CD4-positive, alpha-beta memory T cell (primary cell): Measurements from ENCODE around the gene MNAT1. TPM values are rescaled to one million over a fixed set of nuclear protein-coding genes. Genes with fewer than 3 reads are reported as not detected.

Experiments used
- CTCF ChIA-PET: fragments of 350-600 bp; sonication (Branson Sonifier 250); formaldehyde crosslinking; loops from one replicate; lab custom pipeline; 2021; ENCODE audit warnings: inconsistent platforms; ENCODE audit not compliant: partially characterized antibody; lab: Charles Lee
- POLR2A ChIA-PET: fragments of 350-600 bp; sonication (Branson Sonifier 250); formaldehyde crosslinking; loops from one replicate; lab custom pipeline; 2021; ENCODE audit not compliant: partially characterized antibody; lab: Charles Lee
- DNase-seq, 5 donors: peaks; one replicate each; pipeline versions ENCODE4 v3.0.0 to v3.0.0-alpha.2; 2020 to 2022; ENCODE audit warnings: mixed read lengths in 1 of 5
- H3K27ac ChIP-seq: one replicate; pipeline ENCODE4 v1.7.0; 2013; ENCODE audit warnings: low read depth, low read length
- H3K27me3 ChIP-seq: 2 replicates; pipeline ENCODE4 v1.7.0; 2013; ENCODE audit warnings: mild to moderate bottlenecking, low read length, moderate library complexity; ENCODE audit not compliant: insufficient read depth
- H3K36me3 ChIP-seq: 2 replicates; pipeline ENCODE4 v1.7.0; 2013; ENCODE audit warnings: mild to moderate bottlenecking, low read length, moderate library complexity; ENCODE audit not compliant: insufficient read depth
- H3K4me1 ChIP-seq: 2 replicates; pipeline ENCODE4 v1.7.0; 2013; ENCODE audit warnings: mild to moderate bottlenecking, low read length, moderate library complexity; ENCODE audit not compliant: insufficient read depth
- H3K4me3 ChIP-seq, 2 donors: one replicate each; pipeline ENCODE4 v1.7.0; 2013; ENCODE audit warnings: low read length in 2 of 2, mild to moderate bottlenecking in 1 of 2
- H3K9me3 ChIP-seq, 2 donors: one replicate each; pipeline ENCODE4 v1.7.0; 2013; ENCODE audit warnings: low read length in 2 of 2, control low read depth in 1 of 2; ENCODE audit not compliant: control insufficient read depth in 1 of 2
- H3K27ac Mint-ChIP-seq, 7 donors: one replicate each; pipeline ENCODE4 v1.8.0; 2020 to 2021; ENCODE audit warnings: mixed read lengths in 7 of 7, mild to moderate bottlenecking in 6 of 7, inconsistent platforms in 3 of 7, moderate library complexity in 3 of 7
- H3K27me3 Mint-ChIP-seq, 2 donors: one replicate each; pipeline ENCODE4 v1.8.0; 2020 to 2021; ENCODE audit warnings: mixed read lengths in 2 of 2
- H3K36me3 Mint-ChIP-seq, 2 donors: one replicate each; pipeline ENCODE4 v1.8.0; 2020 to 2021; ENCODE audit warnings: mixed read lengths in 2 of 2, inconsistent platforms in 1 of 2, mild to moderate bottlenecking in 1 of 2
- H3K4me1 Mint-ChIP-seq, 4 donors: one replicate each; pipeline ENCODE4 v1.8.0; 2020 to 2021; ENCODE audit warnings: mixed read lengths in 4 of 4, mild to moderate bottlenecking in 1 of 4
- H3K4me3 Mint-ChIP-seq, 8 donors: one replicate each; pipeline ENCODE4 v1.8.0; 2020 to 2021; ENCODE audit warnings: mixed read lengths in 8 of 8, mild to moderate bottlenecking in 7 of 8, moderate library complexity in 6 of 8, inconsistent platforms in 3 of 8
- H3K9me3 Mint-ChIP-seq, 8 donors: one replicate each; pipeline ENCODE4 v1.8.0; 2020 to 2021; ENCODE audit warnings: mixed read lengths in 8 of 8, mild to moderate bottlenecking in 5 of 8, inconsistent platforms in 3 of 8, moderate library complexity in 1 of 8
- intact Hi-C: fragments of 100-400 bp; cut with micrococcal nuclease; formaldehyde crosslinking; loops from one replicate; pipeline ENCODE4 v1.15.1; 2023
- polyA plus RNA-seq, 2 donors: library from polyadenylated mRNA; unstranded; fragments of 300-500 nt; fragmentation: Illumina TruSeq; gene quantifications; one replicate each; pipeline ENCODE4 v1.2.3, GENCODE V29; 2021
- total RNA-seq, 2 experiments: library from RNA; stranded (reverse); gene quantifications; one replicate each; pipeline ENCODE4 v1.2.3, GENCODE V29; 2021

The MNAT1 gene
- total and polyA plus RNA-seq, 4 experiments from 2014 or later, result 12.6 to 28.7 (median 16.0) TPM

DNA sequence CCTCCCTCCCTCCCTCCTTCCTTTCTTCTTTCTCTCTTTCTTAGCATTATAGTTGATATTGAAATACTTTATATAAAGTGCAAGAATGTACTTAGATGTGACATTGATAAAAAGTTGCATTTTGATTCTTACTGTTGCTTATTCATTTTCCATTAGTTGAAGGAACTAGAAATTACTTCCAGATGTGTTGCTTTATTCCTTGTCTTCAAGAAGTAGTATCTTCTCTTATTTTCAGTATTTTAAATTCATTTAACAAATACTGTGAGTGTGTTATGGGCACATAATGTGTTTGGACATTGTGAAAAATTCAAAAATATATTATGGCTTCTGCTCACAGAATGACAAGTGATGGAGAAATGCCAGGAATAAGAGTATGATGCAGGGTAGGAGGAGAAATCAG, 200.8 kb downstream of the MNAT1 start:
- Mint-ChIP-seq H3K36me3 (peaks cover 4 to 19% of the 10 kb centered on the region in 2 donors), H3K4me1 (peaks cover 0 to 4% (median 0%) of the 10 kb centered on the region in 4 donors), H3K27me3 (no peaks in the 10 kb centered on the region), H3K9me3 (peaks cover 0 to 5% (median under 1%) of the 10 kb centered on the region in 8 donors), H3K4me3 (no peak overlapping the region), H3K27ac (no peak overlapping the region)
- Histone ChIP-seq H3K9me3 (no peaks in the 10 kb centered on the region), H3K27ac (no peak overlapping the region), H3K4me1 (no peaks in the 10 kb centered on the region), H3K27me3 (no peaks in the 10 kb centered on the region), H3K36me3 (no peaks in the 10 kb centered on the region), H3K4me3 (no peak overlapping the region)
- ChIA-PET POLR2A (no interaction called here), CTCF (no interaction called here)
- no peak for DNase-seq
- intact Hi-C loops, result no loop called here

DNA sequence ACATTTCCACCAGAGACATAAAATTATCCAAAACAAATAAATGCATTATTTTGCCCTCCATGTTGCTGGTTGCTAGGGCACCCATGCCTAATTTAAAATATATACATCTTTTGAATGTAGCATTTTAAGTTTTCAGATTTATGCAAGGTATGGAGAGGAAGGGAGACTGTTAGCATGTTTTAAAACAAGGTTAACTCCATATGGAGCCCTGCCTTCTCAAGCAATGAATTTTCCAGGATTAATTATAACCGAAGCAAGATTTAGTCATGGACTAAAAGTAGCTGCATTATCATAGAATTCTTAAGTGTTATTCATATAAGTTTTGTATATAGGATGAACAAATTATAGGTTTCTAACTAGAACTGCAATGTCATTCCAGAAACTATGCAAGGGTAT, 209.1 kb downstream of the MNAT1 start:
- Histone ChIP-seq H3K27ac (no peak overlapping the region), H3K9me3 (no peaks in the 10 kb centered on the region), H3K36me3 (no peaks in the 10 kb centered on the region), H3K27me3 (no peaks in the 10 kb centered on the region), H3K4me1 (no peaks in the 10 kb centered on the region), H3K4me3 (no peak overlapping the region)
- CTCF ChIA-PET, result interaction anchor here (0.6 kb wide), 1 partner anchor 109 kb away, joined by 3 read pairs; no protein-coding TSS in a partner anchor
- H3K9me3 Mint-ChIP-seq, result peaks cover 0 to 4% (median 0%) of the 10 kb centered on the region in 8 donors
- POLR2A ChIA-PET, result no interaction called here
- H3K36me3 Mint-ChIP-seq, result peaks cover 6 to 20% of the 10 kb centered on the region in 2 donors
- no peak overlapping the region for H3K27ac Mint-ChIP-seq
- no peak for DNase-seq
- peaks cover 0 to 2% (median under 1%) of the 10 kb centered on the region in 4 donors for H3K4me1 Mint-ChIP-seq
- intact Hi-C loops, result no loop called here
- H3K27me3 Mint-ChIP-seq, result no peaks in the 10 kb centered on the region
- H3K4me3 Mint-ChIP-seq, result no peak overlapping the region

DNA sequence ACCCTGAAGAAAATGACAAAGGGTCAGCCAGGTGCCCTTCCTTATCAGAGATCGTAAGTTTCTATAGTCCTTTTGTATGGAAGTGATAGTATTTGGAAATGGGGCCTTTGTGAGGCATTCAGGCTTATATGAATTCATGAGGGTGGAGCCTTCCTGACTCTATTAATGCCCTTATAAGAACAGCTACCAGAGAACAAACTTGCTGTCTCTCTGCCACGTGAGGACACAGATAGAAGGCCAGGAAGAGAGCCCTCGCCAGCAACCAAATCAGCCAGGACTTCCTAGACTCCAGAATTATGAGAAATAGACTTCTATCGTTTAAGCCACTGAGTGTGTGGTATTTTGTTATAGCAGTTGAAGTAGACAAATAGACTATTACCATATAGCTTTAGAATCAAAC, 209.6 kb downstream of the MNAT1 start:
- Histone ChIP-seq H3K27me3 (no peaks in the 10 kb centered on the region), H3K36me3 (no peaks in the 10 kb centered on the region), H3K4me3 (no peak overlapping the region), H3K4me1 (no peaks in the 10 kb centered on the region), H3K9me3 (no peaks in the 10 kb centered on the region), H3K27ac (no peak overlapping the region)
- Mint-ChIP-seq H3K4me1 (peaks cover 0 to 1% (median under 1%) of the 10 kb centered on the region in 4 donors), H3K36me3 (peaks cover 6 to 19% of the 10 kb centered on the region in 2 donors), H3K4me3 (no peak overlapping the region), H3K9me3 (peaks cover 0 to 4% (median 0%) of the 10 kb centered on the region in 8 donors), H3K27me3 (no peaks in the 10 kb centered on the region), H3K27ac (no peak overlapping the region)
- intact Hi-C loops, result no loop called here
- CTCF ChIA-PET, result no interaction called here
- no peak for DNase-seq
- POLR2A ChIA-PET, result no interaction called here

DNA sequence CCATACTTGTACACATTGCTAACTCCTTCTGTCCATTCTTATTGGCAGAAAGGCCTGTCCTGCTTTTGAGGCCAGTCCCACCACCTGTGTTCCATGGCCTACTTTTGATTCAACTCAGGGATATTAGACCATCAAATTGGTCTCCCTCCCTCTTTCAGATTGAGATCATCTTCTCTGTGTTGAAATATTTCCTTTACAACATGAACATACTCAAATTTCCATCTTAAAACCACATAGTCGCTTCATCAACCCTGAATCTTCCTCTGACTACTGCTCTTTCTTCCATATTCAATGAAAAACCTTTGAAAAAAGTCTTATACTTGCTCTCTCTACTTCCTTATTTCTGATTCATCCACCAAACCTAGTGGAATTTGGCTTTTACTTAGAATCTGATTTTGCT, 211.4 kb downstream of the MNAT1 start:
- Mint-ChIP-seq H3K9me3 (peaks cover 0 to 3% (median 0%) of the 10 kb centered on the region in 8 donors), H3K4me3 (no peak overlapping the region), H3K27me3 (no peaks in the 10 kb centered on the region), H3K4me1 (peaks cover 0 to 1% (median 0%) of the 10 kb centered on the region in 4 donors), H3K27ac (no peak overlapping the region), H3K36me3 (peaks cover 6 to 21% of the 10 kb centered on the region in 2 donors)
- Histone ChIP-seq H3K27ac (no peak overlapping the region), H3K4me3 (no peak overlapping the region), H3K36me3 (no peaks in the 10 kb centered on the region), H3K27me3 (no peaks in the 10 kb centered on the region), H3K4me1 (no peaks in the 10 kb centered on the region), H3K9me3 (no peaks in the 10 kb centered on the region)
- intact Hi-C loops, result no loop called here
- ChIA-PET POLR2A (no interaction called here), CTCF (no interaction called here)
- DNase-seq, result no peak

DNA sequence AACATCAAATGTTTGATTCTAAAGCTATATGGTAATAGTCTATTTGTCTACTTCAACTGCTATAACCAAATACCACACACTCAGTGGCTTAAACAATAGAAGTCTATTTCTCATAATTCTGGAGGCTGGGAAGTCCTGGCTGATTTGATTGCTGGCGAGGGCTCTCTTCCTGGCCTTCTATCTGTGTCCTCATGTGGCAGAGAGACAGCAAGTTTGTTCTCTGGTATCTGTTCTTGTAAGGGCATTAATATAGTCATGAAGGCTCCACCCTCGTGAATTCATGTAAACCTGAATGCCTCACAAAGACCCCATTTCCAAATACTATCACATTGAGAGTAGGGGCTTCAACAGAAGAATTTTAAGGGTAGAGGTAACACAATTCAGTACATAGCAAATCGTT, 212.2 kb downstream of the MNAT1 start:
- Histone ChIP-seq H3K4me1 (no peaks in the 10 kb centered on the region), H3K27ac (no peak overlapping the region), H3K4me3 (no peak overlapping the region), H3K27me3 (no peaks in the 10 kb centered on the region), H3K36me3 (no peaks in the 10 kb centered on the region), H3K9me3 (no peaks in the 10 kb centered on the region)
- Mint-ChIP-seq H3K36me3 (peaks cover 6 to 16% of the 10 kb centered on the region in 2 donors), H3K4me1 (peaks cover 0 to 1% (median 0%) of the 10 kb centered on the region in 4 donors), H3K27ac (no peak overlapping the region), H3K27me3 (no peaks in the 10 kb centered on the region), H3K4me3 (no peak overlapping the region), H3K9me3 (peaks cover 0 to 3% (median 0%) of the 10 kb centered on the region in 8 donors)
- intact Hi-C loops, result no loop called here
- DNase-seq, result no peak
- POLR2A ChIA-PET, result no interaction called here
- CTCF ChIA-PET, result interaction anchor here (0.5 kb wide), 1 partner anchor 132 kb away, joined by 3 read pairs; no protein-coding TSS in a partner anchor

DNA sequence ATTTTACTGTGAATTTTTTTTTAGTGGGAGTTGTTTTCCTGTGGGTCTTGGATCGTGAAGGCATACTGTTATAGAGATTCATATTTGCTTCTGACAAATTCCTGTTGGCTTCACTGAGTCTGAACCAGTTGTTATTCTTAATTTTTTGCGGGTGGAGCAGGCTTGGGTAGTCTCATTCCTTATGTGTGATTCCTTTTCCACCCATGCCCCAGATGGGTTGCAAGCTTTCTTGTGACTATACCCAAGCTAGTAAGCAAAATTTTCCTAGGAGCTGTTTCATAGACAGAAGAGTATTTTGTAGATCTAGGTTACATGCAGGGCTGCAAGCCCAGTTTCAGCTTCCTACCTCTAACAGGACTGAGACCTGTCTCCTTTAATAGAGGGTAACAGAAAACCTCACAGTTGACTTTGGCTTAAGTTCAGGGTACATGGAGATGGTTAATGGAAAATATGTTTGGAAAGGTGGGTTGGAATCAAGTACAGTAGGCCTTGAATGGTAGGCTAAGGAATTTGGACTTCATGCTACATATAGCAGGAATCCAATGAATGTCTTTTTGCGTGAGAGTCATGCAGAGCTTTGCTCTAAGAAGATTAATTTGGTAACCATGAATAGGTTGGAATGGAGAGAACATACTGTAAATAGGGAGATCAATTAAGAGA, 217.3 kb downstream of the MNAT1 start:
- Mint-ChIP-seq H3K4me3 (no peak overlapping the region), H3K9me3 (peaks cover 4 to 24% (median 20%) of the 10 kb centered on the region in 8 donors), H3K27me3 (no peaks in the 10 kb centered on the region), H3K4me1 (no peaks in the 10 kb centered on the region), H3K27ac (no peak overlapping the region), H3K36me3 (peaks cover 22 to 25% of the 10 kb centered on the region in 2 donors)
- ChIA-PET POLR2A (no interaction called here), CTCF (no interaction called here)
- no peaks in the 10 kb centered on the region for H3K9me3 ChIP-seq
- no peaks in the 10 kb centered on the region for H3K27me3 ChIP-seq
- no peak for DNase-seq
- no peak overlapping the region for H3K27ac ChIP-seq
- no peak overlapping the region for H3K4me3 ChIP-seq
- H3K36me3 ChIP-seq, result no peaks in the 10 kb centered on the region
- intact Hi-C loops, result no loop called here
- H3K4me1 ChIP-seq, result no peaks in the 10 kb centered on the region

DNA sequence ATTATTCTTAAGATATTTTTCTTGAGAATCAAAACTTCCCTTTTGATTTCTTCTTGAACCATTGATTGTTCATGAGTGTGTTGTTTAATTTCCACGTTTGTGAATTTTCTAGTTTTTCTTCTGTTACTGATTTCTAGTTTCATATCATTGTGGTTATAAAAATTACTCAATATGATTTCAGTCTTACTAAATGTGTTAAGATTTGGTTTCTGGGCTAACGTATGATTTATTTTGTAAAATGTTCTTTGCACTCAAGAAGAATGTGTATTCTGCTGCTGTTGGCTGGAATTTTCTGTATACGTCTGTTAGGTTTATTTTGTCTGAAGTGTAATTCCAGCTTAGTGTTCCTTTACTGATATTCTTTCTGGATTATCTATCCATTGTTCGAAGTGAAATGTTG, 221.6 kb downstream of the MNAT1 start:
- H3K4me1 ChIP-seq, result no peaks in the 10 kb centered on the region
- no peaks in the 10 kb centered on the region for H3K36me3 ChIP-seq
- CTCF ChIA-PET, result no interaction called here
- H3K27ac Mint-ChIP-seq, result no peak overlapping the region
- H3K4me1 Mint-ChIP-seq, result peaks cover 0 to 2% (median 0%) of the 10 kb centered on the region in 4 donors
- peaks cover 40 to 49% of the 10 kb centered on the region in 2 donors for H3K36me3 Mint-ChIP-seq
- POLR2A ChIA-PET, result no interaction called here
- DNase-seq, result no peak
- no peak overlapping the region for H3K4me3 Mint-ChIP-seq
- H3K27me3 Mint-ChIP-seq, result no peaks in the 10 kb centered on the region
- peaks cover 8 to 58% (median 47%) of the 10 kb centered on the region in 8 donors for H3K9me3 Mint-ChIP-seq
- H3K27ac ChIP-seq, result no peak overlapping the region
- peaks cover 0 to 4% of the 10 kb centered on the region in 2 donors for H3K9me3 ChIP-seq
- intact Hi-C loops, result no loop called here
- H3K4me3 ChIP-seq, result no peak overlapping the region
- H3K27me3 ChIP-seq, result no peaks in the 10 kb centered on the region
